HG03354 (cell line): Measurements from ENCODE around the gene PFKP.
"Not testable (repeated sequence)": the region's sequence is repeated elsewhere in the genome, so short reads cannot be mapped to it uniquely, and the experiment has no call there.

Source experiments
- ATAC-seq: cut with Tn5 transposase; IDR thresholded peaks from one replicate; pipeline ENCODE4 v1.9.1; 2021; ENCODE audit warnings: mild to moderate bottlenecking; ENCODE audit not compliant: unreplicated experiment, poor library complexity, severe bottlenecking

PFKP gene

DNA sequence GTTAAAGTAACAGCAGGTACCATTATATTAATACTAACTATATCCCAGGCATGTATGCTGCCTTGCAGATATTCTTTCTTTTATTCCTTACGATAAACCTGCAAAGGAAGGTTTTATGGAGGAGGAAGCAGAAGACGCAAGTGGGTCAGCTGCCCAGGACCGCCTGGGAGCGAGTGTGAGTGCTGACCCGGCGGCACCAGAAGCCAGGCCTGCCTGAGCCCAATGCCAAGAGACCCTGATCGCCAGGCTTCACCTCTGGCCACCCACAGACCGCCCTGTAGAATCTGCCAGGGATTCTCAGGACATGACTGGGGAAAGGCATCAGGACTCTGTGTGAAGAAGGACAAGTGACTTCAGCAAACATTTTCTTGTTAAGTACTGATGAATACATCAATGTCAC lies 78.9 kb downstream of the PFKP start:
- no peak for ATAC-seq

DNA sequence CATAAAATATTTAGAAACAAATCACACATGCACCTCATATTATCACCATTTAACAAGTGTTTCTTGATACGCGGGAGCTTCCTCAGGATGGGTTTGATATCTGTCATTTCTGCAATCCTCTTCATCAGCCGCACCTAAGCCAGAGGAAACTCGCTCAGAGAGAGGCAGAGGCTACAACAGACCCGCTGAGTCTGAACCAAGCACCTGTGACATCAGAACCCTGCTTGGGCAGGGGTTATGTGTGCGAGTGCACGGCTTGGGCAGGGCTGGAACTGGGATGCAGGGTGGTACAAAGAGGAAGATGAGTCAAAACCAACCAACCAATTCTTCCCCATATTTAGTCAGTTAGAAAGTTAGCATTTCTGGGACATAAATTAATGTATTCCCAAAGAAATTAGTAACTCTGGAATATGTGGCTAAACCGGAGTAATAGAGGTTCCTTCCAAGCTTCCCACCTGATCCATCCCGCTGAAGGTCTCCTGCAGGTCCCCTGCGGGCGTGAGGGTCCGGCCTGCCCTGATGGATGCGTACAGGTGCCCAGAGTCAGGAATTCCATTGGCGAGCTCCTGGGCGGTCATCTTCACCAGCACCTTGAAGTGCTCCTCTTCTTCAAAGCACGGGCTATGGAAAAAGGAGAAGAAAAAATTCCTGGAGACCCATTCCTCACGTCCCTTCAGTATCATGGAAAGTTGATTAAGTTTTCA lies 79.9 kb downstream of the PFKP start:
- no peak for ATAC-seq

DNA sequence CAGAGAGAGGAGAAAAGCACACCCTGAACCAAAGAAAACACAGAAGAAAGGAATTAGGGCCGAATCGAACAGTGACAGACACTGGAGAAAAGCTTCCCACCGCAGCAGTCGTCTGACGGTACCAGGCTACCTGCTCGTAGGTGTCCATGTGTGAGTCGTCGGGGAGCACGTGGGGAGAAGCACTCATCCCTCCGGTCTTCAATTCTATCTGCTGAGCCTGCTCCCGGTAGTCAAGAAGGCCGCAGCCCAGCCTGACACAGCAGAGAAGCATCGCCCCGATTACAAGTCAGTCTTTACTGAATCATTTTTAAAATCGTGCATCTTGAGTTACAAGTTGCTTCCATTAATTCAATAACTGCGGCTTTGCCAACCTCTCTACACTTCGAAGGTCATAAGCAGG lies 80.7 kb downstream of the PFKP start:
- ATAC-seq = no peak

DNA sequence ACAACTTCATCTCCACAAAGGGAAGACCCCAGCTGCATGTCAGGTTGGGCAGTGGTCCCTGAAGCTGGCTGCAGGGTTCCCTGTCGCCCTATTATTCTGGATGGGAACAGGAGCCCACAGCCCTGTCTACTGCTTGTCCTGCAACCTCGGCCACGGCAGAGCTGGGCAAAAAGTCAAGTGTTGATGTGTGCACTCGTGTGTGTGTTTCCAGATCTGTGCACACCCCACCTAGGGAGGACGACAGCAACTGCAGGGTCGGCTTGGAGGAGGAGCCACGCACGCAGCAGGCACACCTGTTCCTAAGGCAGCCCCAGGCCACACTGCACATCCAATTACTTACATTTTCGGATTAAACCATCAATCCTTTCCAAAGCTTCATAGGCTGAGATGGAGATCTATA lies 81.6 kb downstream of the PFKP start:
- ATAC-seq = no peak

DNA sequence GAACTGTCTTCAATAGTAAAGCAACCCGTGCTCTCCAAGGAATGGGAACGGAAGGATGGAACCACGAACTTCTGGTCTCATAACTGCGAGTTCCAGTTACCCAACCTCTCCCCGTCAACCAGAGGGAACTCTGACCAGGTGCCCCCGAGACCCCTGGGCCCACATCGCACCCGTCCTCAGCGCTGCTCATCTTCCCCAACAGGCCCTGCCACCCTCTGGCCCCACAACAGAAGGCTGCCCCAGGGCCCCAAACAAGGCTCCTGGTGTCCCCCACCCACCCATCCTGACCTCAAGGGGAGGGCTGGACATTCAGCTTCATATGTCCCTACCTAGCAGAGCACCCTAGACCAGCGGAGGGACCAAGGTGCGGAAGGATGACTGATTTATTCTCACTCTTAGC lies 82.6 kb downstream of the PFKP start:
- no peak for ATAC-seq

DNA sequence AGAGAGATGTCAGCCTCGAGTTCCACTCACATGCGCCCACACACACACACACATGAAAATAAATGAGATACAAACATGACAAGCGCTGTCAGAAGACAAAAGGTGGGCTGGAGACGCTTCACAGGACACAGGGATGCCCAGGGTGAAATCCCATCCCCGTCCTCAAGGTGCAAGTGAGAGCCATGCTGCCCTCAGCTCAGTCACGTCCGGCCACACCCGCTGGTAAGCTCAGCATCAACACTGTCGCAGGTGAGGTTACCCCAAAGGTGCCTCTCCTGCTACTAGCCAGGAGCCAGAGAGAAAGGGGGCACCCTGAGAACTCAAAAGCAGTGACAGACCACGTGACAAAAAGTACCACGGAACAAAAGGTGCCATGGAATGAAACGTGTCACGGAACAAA lies 83.0 kb downstream of the PFKP start:
- ATAC-seq = no peak

DNA sequence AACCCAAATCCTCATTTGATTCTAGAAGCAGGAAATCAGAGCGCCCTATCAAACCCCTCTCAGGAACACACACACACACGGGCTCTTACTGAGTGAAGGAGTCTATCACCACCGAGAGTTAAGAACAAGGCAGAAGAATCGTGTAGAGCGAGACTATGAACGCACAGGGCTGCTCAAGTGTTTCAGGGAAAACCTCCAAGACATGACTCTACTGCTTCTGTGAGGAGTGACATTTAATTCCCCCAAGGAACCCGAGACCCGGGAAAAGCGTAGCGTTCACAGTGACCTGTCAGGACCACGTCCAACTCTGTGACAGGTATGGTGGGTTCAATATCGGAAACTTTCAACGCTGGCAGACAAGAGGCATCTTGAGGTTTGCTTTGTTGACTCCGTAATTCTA lies 83.6 kb downstream of the PFKP start:
- no peak for ATAC-seq

DNA sequence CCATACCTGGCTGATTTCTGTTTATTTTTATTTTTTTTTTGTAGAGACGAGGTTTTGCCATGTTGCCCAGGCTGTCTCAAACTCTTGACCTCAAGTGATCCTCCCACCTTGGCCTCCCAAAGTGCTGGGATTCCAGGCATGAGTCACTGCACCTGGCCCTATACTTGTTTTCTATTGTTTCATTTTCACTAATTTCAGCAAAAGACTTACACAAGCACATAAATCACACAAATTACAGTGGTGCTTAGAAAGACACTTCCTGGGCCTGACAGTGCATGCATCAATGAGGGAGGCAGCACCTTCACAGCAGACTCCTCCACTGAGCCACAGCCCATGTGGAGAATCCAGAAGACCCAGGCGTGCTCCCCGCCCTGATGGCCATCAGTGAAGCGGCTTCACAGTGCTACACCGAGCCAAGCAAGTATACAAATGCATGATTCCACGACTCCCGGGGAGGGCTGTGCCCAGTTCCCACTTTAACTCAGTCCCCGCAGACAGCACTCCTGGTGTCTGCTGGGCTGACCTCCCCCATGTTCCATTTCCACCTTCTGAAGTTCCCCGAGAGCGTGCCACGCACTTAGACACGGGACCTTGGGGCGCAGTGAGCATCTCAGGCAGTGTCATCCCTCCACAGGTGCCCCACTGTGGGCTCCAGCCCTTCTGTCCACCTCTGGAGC lies 84.7 kb downstream of the PFKP start:
- ATAC-seq = no peak

DNA sequence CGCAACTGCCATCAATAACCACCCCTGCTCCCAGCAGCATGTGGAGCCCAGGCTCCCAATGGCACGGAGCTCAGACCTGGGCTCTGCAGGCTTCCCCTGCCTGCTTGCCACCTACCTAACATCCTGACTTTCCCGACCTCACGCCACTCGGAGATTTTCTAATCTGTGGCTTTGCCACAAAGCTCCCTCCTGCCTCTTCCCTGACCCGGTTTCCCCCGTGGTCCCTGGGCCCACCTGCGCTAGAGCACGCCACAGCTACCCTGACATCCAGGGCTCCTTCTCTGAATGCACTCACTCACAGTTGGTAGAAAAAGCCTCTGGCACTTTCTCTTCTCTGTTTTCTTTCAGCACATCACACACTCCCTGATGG lies 85.2 kb downstream of the PFKP start:
- ATAC-seq = no peak

DNA sequence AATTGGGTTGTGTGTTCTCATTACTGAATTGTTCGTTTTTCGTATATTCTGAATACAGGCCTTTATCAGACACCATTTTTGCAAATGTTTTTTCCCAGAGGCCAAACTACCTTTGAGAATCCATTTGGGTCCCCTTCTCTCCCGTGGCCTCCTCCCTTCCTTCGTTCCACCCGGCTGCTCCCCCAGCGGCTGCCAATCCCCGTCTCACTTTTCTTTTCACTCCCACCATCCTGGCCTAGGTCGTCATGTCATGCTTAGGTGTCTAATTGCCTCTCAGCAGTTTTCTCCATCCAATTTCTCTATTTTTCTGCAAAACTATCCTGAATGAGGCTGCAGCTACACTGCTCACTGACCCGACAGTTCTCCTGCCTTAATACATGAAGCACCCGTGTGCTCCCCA lies 87.3 kb downstream of the PFKP start:
- ATAC-seq = no peak

DNA sequence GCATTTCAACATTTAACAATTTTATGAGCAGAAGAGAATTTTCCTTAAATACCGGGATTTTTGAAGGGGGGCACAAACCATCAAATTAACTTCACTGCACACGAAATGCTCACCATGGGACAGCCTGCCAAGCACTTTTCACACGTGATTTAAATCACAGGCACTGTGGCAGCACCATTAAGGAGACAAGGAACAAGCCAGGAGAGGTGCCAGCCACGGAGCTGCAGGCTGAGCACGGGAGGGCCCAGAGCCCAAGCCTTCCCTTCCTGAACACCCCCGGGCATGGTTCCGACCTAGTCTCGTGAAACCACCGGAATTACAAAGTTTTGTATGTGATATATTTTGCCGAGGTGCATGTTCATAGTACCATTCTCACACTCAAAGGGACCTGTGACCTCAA lies 91.8 kb downstream of the PFKP start:
- no peak for ATAC-seq

DNA sequence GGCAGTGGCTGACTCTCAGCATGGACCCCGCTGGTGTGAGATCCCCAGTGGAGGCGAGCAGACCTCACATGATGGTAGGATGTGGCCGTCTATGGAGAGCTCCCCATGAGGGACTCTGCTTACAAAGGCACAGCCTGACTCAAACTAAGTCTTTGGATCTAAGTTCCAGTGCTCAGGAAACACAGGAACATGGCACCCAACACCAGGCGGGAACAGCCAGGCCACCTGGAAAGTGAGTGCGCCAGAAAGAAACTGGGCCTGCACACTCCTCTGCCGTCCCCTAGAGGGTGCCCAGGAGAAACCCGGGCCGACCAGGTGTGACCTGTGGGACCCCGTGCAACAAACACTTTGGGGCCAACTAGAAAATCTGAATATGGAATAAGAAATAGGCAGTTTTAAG lies 95.2 kb downstream of the PFKP start:
- ATAC-seq = no peak

DNA sequence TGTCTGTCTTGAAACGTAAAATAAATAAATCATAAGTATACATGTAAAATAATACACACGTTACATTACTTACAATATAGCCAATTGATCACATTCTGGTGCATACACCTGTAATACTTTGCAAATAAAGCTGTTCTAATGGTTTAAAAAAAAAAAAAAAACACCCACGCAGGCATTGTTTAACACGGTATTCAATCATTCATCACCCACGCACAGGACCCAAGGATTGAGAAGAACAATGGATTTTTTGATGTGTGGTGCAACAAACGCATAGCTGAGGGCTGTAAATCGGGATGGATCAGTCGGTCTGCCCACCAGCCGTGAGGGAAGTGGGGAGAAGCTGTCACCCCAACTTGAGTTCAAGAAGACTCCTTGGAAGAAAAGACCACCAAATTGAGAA lies 96.5 kb downstream of the PFKP start:
- ATAC-seq = no peak

DNA sequence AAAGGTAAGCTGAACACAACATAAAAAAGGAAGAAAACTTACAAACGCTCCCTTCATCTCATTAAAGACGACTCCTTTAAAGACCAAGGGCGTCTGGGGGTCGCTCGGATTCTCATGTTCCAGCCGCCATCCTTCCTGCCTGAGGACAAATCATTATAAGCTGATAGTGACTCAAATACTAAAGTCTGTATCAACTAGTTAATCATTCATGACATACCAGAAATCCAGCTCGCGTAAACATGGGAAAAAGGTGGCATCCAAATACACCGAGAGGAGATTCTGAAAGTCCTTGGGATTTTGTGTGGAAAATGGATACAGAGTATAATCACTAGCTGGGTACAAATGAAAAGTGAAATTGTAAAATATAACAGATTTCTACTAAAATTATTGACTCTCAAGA lies 97.8 kb downstream of the PFKP start:
- no peak for ATAC-seq

DNA sequence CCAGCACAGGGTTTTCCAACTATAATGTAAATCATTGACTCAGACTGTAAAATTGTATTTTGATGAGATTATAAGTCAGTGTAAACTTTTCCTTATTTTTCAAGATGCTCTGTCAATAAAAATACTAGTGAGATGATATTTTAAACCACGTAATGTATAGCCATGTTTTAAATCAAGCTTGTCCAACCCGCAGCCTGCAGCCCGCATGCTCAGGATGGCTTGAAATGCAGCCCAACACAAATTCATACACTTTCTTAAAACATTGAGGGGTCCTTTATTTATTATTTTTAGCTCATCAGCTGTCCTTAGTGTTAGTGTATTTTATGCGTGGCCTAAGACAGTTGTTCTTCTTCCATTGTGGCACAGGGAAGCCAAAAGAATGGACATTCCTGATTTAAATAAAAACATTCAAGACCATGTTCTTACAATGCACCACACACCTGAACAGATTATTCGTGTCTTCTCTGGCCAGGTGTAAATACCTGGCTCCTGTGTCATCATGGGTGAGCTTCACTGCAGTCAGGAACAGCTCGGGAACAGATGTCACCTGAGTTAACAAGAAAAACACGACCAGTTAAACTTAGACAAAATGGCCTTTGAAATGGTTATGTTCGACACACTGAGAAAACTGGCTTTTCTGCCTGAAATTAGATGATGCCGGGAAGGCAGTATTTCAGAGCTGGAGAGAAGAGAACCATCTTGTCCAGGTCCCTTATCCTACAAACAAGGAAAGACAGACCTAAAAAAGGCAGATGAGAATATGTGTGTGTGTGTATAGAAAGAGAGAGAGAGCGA lies 99.3 kb downstream of the PFKP start:
- no peak for ATAC-seq

DNA sequence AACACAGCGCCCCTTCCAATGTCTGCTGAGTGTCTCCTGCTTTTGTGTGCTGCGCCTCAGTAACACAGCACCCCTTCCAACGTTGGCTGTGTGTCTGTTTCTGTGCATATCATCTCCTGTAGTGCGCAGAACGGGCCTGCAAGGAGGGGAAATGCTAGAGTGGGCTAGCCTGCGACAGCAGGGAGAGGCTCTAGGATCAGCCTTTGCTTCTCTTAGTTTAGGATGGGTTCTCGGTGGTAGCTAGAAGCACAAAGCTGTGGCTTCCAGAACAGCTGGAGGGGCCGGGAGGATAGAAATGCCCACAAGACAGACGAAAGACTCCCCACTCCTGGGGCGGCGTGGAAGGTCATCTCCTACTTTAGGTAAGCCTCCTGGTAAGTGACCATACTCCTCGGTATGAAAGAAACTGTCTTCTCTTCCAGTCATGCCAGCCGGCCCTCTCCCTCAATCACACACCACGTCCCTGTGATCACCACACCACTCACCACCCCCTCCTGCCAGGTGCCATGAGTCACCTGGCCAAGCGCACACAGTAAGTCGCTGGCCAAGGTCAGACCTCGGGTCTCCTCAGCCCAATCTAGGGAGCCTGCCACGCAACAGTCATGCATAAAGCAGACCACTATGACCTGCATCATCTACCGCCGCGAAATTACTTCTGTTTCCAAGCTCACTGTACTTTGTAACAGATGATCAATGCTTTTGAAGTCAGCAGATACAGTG lies 100.4 kb downstream of the PFKP start:
- no peak for ATAC-seq

DNA sequence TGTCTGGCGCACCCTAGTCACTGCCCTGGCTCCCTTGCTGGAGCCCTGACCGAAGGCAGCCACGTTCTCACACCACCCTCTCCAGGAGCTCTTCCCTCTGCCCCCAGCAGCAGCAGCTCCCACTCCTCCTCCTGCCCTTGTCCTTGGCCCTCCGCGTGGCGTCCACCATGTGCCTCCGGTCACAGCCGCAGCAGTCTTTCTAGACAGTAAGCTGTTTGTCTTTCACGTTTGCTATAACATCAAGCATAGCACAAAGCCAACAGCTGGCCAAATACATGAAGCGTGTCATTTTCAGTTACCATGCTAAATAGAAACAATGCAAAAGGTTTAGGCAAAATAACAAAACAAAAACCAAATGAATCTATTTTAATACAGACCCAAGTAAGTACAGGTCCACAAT lies 101.9 kb downstream of the PFKP start:
- ATAC-seq = no peak

DNA sequence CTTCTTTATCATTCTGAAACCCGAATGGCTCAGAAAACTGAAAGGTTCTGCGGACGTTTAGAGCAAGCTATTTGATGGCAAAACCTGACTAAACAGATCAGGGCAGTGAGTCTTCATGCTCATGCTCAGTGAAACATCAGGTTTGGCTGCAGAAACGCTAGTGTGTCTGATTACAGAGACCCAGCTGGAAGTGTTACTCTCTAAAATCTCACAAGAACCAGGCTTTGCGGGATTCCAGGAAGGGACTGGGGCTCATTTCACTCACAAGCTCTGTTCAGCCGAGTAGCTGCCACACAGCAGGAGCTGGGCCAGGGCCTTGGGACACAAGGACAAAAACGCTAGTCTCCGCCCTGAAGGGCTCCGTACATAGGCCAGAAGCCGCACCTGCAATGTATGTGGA lies 102.3 kb downstream of the PFKP start:
- ATAC-seq = no peak

DNA sequence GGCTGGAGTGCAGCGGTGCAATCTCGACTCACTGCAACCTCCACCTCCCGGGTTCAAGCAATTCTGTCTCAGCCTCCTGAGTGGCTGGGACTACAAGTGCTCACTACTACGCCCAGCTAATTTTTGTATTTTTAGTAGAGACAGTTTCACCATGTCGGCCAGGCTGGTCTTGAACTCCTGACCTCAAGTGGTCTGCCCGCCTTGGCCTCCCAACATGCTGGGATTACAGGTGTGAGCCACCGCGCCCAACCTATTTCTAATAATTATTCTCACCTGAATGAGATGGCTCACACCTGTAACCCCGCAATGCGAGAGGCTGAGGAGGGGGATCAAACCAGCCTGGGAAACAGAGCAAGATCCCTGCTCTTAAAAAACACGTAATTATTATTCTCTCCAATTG lies 104.1 kb downstream of the PFKP start:
- not testable (repeated sequence) for ATAC-seq

DNA sequence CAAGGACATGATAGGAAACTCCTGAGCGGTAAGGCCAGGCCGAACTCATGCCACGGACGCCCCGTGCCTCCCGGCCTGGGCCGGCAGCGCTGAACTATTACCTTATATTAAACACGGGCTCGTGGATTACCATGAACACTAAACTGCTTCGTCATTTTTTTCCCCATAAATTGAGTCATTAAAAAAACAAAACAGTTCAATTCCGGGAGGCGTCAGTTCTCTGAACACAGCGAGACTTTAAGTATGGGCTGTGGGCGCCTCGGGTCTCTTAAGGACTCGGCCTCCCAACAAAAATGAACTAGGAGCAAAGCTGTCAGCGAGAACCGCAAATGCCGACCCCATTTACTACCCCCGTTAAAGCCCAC lies 104.7 kb downstream of the PFKP start:
- peak; percentile 0 for ATAC-seq
